A673 (cell line): ENCODE data around the gene SFTPA2.
"Not testable (repeated sequence)": the region's sequence is repeated elsewhere in the genome, so short reads cannot be mapped to it uniquely, and the experiment has no call there.

Source experiments
- EZH2 ChIP-seq: fragments of 200-600 bp; sonication (generic); IDR thresholded peaks from 2 replicates; pipeline ENCODE4 v1.6.1; 2017; ENCODE audit warnings: borderline replicate concordance, low read depth, mild to moderate bottlenecking, mixed read lengths, antibody characterized with exemption, low read length; ENCODE audit not compliant: poor library complexity, severe bottlenecking
- TF ChIP-seq, protein P1 (sequence below): fragments of 300-800, 200-600 bp; sonication (generic); conservative IDR thresholded peaks from 2 replicates; pipeline ENCODE4 v1.5.1; 2017; ENCODE audit warnings: low read depth, mild to moderate bottlenecking, antibody characterized with exemption, low read length, moderate library complexity, mixed read lengths

DNA sequence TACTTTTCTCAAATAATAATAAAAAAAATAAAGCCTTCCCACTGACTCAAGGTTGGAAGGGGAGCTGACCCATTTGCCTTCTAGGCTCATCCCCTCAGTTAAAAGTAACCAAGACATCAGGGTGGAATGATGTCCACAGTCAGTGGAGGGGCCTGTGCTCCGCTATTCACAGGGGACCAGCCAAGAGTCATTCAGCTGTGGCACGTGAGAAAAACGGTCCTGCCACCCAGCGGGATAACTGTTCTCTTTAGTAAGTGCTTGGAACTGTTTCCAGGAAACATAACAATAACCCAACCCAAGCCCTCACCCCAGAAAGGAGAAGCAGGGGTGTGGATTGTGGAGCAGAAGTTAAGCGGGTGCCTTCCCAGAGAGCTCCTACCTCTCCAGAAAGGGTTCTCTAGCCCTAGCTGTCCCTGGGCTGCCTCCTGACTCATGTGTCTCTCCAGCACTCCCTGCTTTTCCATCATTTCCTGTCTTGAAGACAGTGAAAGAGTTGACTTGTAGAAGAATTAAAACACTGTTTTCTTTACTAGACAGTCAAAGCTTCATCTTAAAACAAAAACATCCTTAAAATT lies 50.2 kb downstream of the SFTPA2 start:
- TF ChIP-seq, protein P1, sequence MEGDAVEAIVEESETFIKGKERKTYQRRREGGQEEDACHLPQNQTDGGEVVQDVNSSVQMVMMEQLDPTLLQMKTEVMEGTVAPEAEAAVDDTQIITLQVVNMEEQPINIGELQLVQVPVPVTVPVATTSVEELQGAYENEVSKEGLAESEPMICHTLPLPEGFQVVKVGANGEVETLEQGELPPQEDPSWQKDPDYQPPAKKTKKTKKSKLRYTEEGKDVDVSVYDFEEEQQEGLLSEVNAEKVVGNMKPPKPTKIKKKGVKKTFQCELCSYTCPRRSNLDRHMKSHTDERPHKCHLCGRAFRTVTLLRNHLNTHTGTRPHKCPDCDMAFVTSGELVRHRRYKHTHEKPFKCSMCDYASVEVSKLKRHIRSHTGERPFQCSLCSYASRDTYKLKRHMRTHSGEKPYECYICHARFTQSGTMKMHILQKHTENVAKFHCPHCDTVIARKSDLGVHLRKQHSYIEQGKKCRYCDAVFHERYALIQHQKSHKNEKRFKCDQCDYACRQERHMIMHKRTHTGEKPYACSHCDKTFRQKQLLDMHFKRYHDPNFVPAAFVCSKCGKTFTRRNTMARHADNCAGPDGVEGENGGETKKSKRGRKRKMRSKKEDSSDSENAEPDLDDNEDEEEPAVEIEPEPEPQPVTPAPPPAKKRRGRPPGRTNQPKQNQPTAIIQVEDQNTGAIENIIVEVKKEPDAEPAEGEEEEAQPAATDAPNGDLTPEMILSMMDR = not testable (repeated sequence)
- TF ChIP-seq EZH2 = not testable (repeated sequence)
